ENCODE results near the gene SRRM2.

GRCh38 chr16:2743007-2743810, 9.2 kb upstream of the SRRM2 start:
- no peak for TF ChIP-seq EZH2 (IDR thresholded peaks at IDR 0.05; ENCODE audit: insufficient read depth, poor library complexity, severe bottlenecking)
- TF ChIP-seq EZH2phosphoT487 (IDR thresholded peaks at IDR 0.05; ENCODE audit: insufficient read depth, low read depth): no peak

All from GM23248 (cell line).